ENCODE data around the gene SMS.

SMS gene

GRCh38 chrX:21974011-21974385 is 33.5 kb downstream of the SMS start:
- Histone ChIP-seq H3K27ac (ENCODE audit: low read depth, low read length) (no peak overlapping the region), H3K9me3 (ENCODE audit: control insufficient read depth, insufficient read depth, low read length) (no peaks in the 10 kb centered on the region), H3F3A (ENCODE audit: control insufficient read depth, insufficient read depth) (no peaks in the 10 kb centered on the region), H3K4me1 (ENCODE audit: control insufficient read depth, low read length) (no peaks in the 10 kb centered on the region), H3K4me2 (ENCODE audit: low read length) (no peak overlapping the region), H3K36me3 (ENCODE audit: control insufficient read depth, low read length) (peaks cover 30% of the 10 kb centered on the region), H4K20me1 (ENCODE audit: control insufficient read depth, insufficient read depth, low read depth, low read length) (no peaks in the 10 kb centered on the region), H3K9me2 (replicated peaks; ENCODE audit: control insufficient read depth, low read length) (no peaks in the 10 kb centered on the region), H3K4me3 (ENCODE audit: low read length) (no peak overlapping the region), H3K27me3 (ENCODE audit: control insufficient read depth, low read length) (no peaks in the 10 kb centered on the region), H3K79me2 (ENCODE audit: control insufficient read depth, low read length) (no peaks in the 10 kb centered on the region)
- no peak for TF ChIP-seq CTCF (IDR thresholded peaks at IDR 0.05; ENCODE audit: low read depth, low read length, poor library complexity, severe bottlenecking)
- no peak for TF ChIP-seq EZH2phosphoT487 (IDR thresholded peaks at IDR 0.05; ENCODE audit: borderline replicate concordance, low read length)

GRCh38 chrX:21975242-21975641 is 34.7 kb downstream of the SMS start:
- Histone ChIP-seq H3K9me3 (ENCODE audit: control insufficient read depth, insufficient read depth, low read length) (no peaks in the 10 kb centered on the region), H3K79me2 (ENCODE audit: control insufficient read depth, low read length) (no peaks in the 10 kb centered on the region), H3K27me3 (ENCODE audit: control insufficient read depth, low read length) (no peaks in the 10 kb centered on the region), H3K36me3 (ENCODE audit: control insufficient read depth, low read length) (peaks cover 30% of the 10 kb centered on the region), H3K4me2 (ENCODE audit: low read length) (no peak overlapping the region), H3K4me1 (ENCODE audit: control insufficient read depth, low read length) (no peaks in the 10 kb centered on the region), H3F3A (ENCODE audit: control insufficient read depth, insufficient read depth) (no peaks in the 10 kb centered on the region), H3K4me3 (ENCODE audit: low read length) (no peak overlapping the region), H4K20me1 (ENCODE audit: control insufficient read depth, insufficient read depth, low read depth, low read length) (no peaks in the 10 kb centered on the region), H3K27ac (ENCODE audit: low read depth, low read length) (no peak overlapping the region), H3K9me2 (replicated peaks; ENCODE audit: control insufficient read depth, low read length) (no peaks in the 10 kb centered on the region)
- TF ChIP-seq CTCF (IDR thresholded peaks at IDR 0.05; ENCODE audit: low read depth, low read length, poor library complexity, severe bottlenecking) = no peak
- no peak for TF ChIP-seq EZH2phosphoT487 (IDR thresholded peaks at IDR 0.05; ENCODE audit: borderline replicate concordance, low read length)

- Histone ChIP-seq H3K36me3 (ENCODE audit: control insufficient read depth, low read length) (peaks cover 30% of the 10 kb centered on the region), H3K9me2 (replicated peaks; ENCODE audit: control insufficient read depth, low read length) (no peaks in the 10 kb centered on the region), H3K27me3 (ENCODE audit: control insufficient read depth, low read length) (no peaks in the 10 kb centered on the region), H3K4me2 (ENCODE audit: low read length) (no peak overlapping the region), H3K79me2 (ENCODE audit: control insufficient read depth, low read length) (no peaks in the 10 kb centered on the region), H3K27ac (ENCODE audit: low read depth, low read length) (no peak overlapping the region), H4K20me1 (ENCODE audit: control insufficient read depth, insufficient read depth, low read depth, low read length) (no peaks in the 10 kb centered on the region), H3F3A (ENCODE audit: control insufficient read depth, insufficient read depth) (no peaks in the 10 kb centered on the region), H3K4me3 (ENCODE audit: low read length) (no peak overlapping the region), H3K9me3 (ENCODE audit: control insufficient read depth, insufficient read depth, low read length) (no peaks in the 10 kb centered on the region), H3K4me1 (ENCODE audit: control insufficient read depth, low read length) (no peaks in the 10 kb centered on the region)
- TF ChIP-seq CTCF (IDR thresholded peaks at IDR 0.05; ENCODE audit: low read depth, low read length, poor library complexity, severe bottlenecking) = no peak
- no peak for TF ChIP-seq EZH2phosphoT487 (IDR thresholded peaks at IDR 0.05; ENCODE audit: borderline replicate concordance, low read length)
Measured at GRCh38 chrX:21975812-21976211, 35.3 kb downstream of the SMS start.

GRCh38 chrX:21978346-21978745 is 37.8 kb downstream of the SMS start:
- Histone ChIP-seq H3K4me1 (ENCODE audit: control insufficient read depth, low read length) (no peaks in the 10 kb centered on the region), H4K20me1 (ENCODE audit: control insufficient read depth, insufficient read depth, low read depth, low read length) (no peaks in the 10 kb centered on the region), H3K36me3 (ENCODE audit: control insufficient read depth, low read length) (peaks cover 30% of the 10 kb centered on the region), H3K27ac (ENCODE audit: low read depth, low read length) (no peak overlapping the region), H3K4me2 (ENCODE audit: low read length) (no peak overlapping the region), H3K27me3 (ENCODE audit: control insufficient read depth, low read length) (no peaks in the 10 kb centered on the region), H3K79me2 (ENCODE audit: control insufficient read depth, low read length) (no peaks in the 10 kb centered on the region), H3K9me3 (ENCODE audit: control insufficient read depth, insufficient read depth, low read length) (no peaks in the 10 kb centered on the region), H3F3A (ENCODE audit: control insufficient read depth, insufficient read depth) (no peaks in the 10 kb centered on the region), H3K4me3 (ENCODE audit: low read length) (no peak overlapping the region), H3K9me2 (replicated peaks; ENCODE audit: control insufficient read depth, low read length) (no peaks in the 10 kb centered on the region)
- no peak for TF ChIP-seq EZH2phosphoT487 (IDR thresholded peaks at IDR 0.05; ENCODE audit: borderline replicate concordance, low read length)
- TF ChIP-seq CTCF (IDR thresholded peaks at IDR 0.05; ENCODE audit: low read depth, low read length, poor library complexity, severe bottlenecking) = no peak

Measured in DOHH2 (cell line).